ENCODE data around the gene KCND3. TPM values are rescaled to one million over a fixed set of nuclear protein-coding genes. Genes with fewer than 3 reads are reported as not detected.

KCND3 gene
- total RNA-seq, 1 donor from 2014 or later, result 2.2 TPM

- no peak for DNase-seq (ENCODE audit: extremely low spot score, unreplicated experiment)
- no peaks in the 10 kb centered on the region for H3K36me3 Mint-ChIP-seq
- H3K27ac Mint-ChIP-seq, result no peak overlapping the region
- H3K9me3 Mint-ChIP-seq, result no peaks in the 10 kb centered on the region
- no peaks in the 10 kb centered on the region for H3K4me1 Mint-ChIP-seq (ENCODE audit: unreplicated experiment)
- TF ChIP-seq CTCF (conservative IDR thresholded peaks at IDR 0.05), result no peak
- peaks cover 70% of the 10 kb centered on the region for H3K27me3 Mint-ChIP-seq
- no peak overlapping the region for H3K4me3 Mint-ChIP-seq
Observed at GRCh38 chr1:111976332-111976731, 13.1 kb downstream of the KCND3 start.

- no peak for DNase-seq (ENCODE audit: extremely low spot score, unreplicated experiment)
- H3K4me3 Mint-ChIP-seq, result no peak overlapping the region
- no peaks in the 10 kb centered on the region for H3K4me1 Mint-ChIP-seq (ENCODE audit: unreplicated experiment)
- H3K27me3 Mint-ChIP-seq, result peaks cover 66% of the 10 kb centered on the region
- no peaks in the 10 kb centered on the region for H3K36me3 Mint-ChIP-seq
- no peak overlapping the region for H3K27ac Mint-ChIP-seq
- TF ChIP-seq CTCF (conservative IDR thresholded peaks at IDR 0.05), result no peak
- no peaks in the 10 kb centered on the region for H3K9me3 Mint-ChIP-seq
Observed at GRCh38 chr1:111973150-111973790, 16.2 kb downstream of the KCND3 start.

GRCh38 chr1:111971396-111971795 lies 18.1 kb downstream of the KCND3 start:
- no peak for DNase-seq (ENCODE audit: extremely low spot score, unreplicated experiment)
- Mint-ChIP-seq H3K4me1 (ENCODE audit: unreplicated experiment) (no peaks in the 10 kb centered on the region), H3K27me3 (peaks cover 48% of the 10 kb centered on the region), H3K36me3 (no peaks in the 10 kb centered on the region), H3K27ac (no peak overlapping the region), H3K9me3 (no peaks in the 10 kb centered on the region), H3K4me3 (no peak overlapping the region)
- no peak for TF ChIP-seq CTCF (conservative IDR thresholded peaks at IDR 0.05)

- Mint-ChIP-seq H3K4me1 (ENCODE audit: unreplicated experiment) (no peaks in the 10 kb centered on the region), H3K27ac (no peak overlapping the region), H3K27me3 (peaks cover 44% of the 10 kb centered on the region), H3K4me3 (no peak overlapping the region), H3K9me3 (no peaks in the 10 kb centered on the region), H3K36me3 (no peaks in the 10 kb centered on the region)
- DNase-seq (ENCODE audit: extremely low spot score, unreplicated experiment), result no peak
- TF ChIP-seq CTCF (conservative IDR thresholded peaks at IDR 0.05), result no peak
Observed at GRCh38 chr1:111968511-111968910, 21.0 kb downstream of the KCND3 start.

- Mint-ChIP-seq H3K36me3 (no peaks in the 10 kb centered on the region), H3K4me3 (no peak overlapping the region), H3K27ac (no peak overlapping the region), H3K4me1 (ENCODE audit: unreplicated experiment) (no peaks in the 10 kb centered on the region), H3K9me3 (no peaks in the 10 kb centered on the region), H3K27me3 (peaks cover 39% of the 10 kb centered on the region)
- no peak for DNase-seq (ENCODE audit: extremely low spot score, unreplicated experiment)
- no peak for TF ChIP-seq CTCF (conservative IDR thresholded peaks at IDR 0.05)
Observed at GRCh38 chr1:111967886-111968285, 21.6 kb downstream of the KCND3 start.

All from type B pancreatic cell (in vitro differentiated cells).